WTC11 (cell line): ENCODE results near the gene CUL2. TPM values are rescaled to one million over a fixed set of nuclear protein-coding genes. Genes with fewer than 3 reads are reported as not detected.

ENCODE experiments used
- ATAC-seq: fragments of 200-7000 bp; cut with Tn5 transposase; 2 replicates; pipeline ENCODE4 v1.10.0; 2021; ENCODE audit warnings: mild to moderate bottlenecking, moderate library complexity
- CTCF ChIA-PET: fragments of 300-600 bp; sonication (Branson Sonifier 250); formaldehyde crosslinking; loops from one replicate; lab custom pipeline; 2021; ENCODE audit warnings: antibody characterized with exemption; lab: Charles Lee
- POLR2A ChIA-PET: fragments of 350-600 bp; sonication (Branson Sonifier 250); formaldehyde crosslinking; loops from one replicate; lab custom pipeline; 2021; ENCODE audit warnings: antibody characterized with exemption; lab: Charles Lee
- DNase-seq: peaks from one replicate; pipeline ENCODE4 v3.0.0; 2021; ENCODE audit warnings: low spot score
- H3K27ac Mint-ChIP-seq: 2 replicates; pipeline ENCODE4 v1.8.0; 2021; ENCODE audit warnings: mixed read lengths
- H3K27me3 Mint-ChIP-seq: 2 replicates; pipeline ENCODE4 v1.8.0; 2021; ENCODE audit warnings: low read depth, mild to moderate bottlenecking, moderate library complexity, mixed read lengths
- H3K36me3 Mint-ChIP-seq: 2 replicates; pipeline ENCODE4 v1.8.0; 2021; ENCODE audit warnings: mixed read lengths
- H3K4me1 Mint-ChIP-seq: 2 replicates; pipeline ENCODE4 v1.8.0; 2022; ENCODE audit warnings: mixed read lengths
- H3K4me3 Mint-ChIP-seq: 2 replicates; pipeline ENCODE4 v1.8.0; 2021; ENCODE audit warnings: mild to moderate bottlenecking, moderate library complexity, mixed read lengths
- H3K9me3 Mint-ChIP-seq: 2 replicates; pipeline ENCODE4 v1.8.0; 2021; ENCODE audit warnings: mixed read lengths
- JAZF1 ChIP-seq: fragments of 250-450 bp; sonication (Bioruptor Pico); IDR thresholded peaks from 2 replicates; pipeline ENCODE4 v1.9.0; 2021; ENCODE audit warnings: moderate library complexity, mild to moderate bottlenecking, inconsistent platforms
- JUN ChIP-seq: sonication (generic); formaldehyde crosslinking; IDR thresholded peaks from 2 replicates; pipeline ENCODE4 v1.8.0; 2023; ENCODE audit warnings: mild to moderate bottlenecking, missing genetic modification reagents
- KAT7 ChIP-seq: sonication (generic); formaldehyde crosslinking; IDR thresholded peaks from 2 replicates; pipeline ENCODE4 v1.8.1; 2023; ENCODE audit warnings: missing genetic modification reagents, mild to moderate bottlenecking, borderline replicate concordance
- OVOL2 ChIP-seq: fragments of 250-450 bp; sonication (Bioruptor Pico); IDR thresholded peaks from 2 replicates; pipeline ENCODE4 v1.9.0; 2021; ENCODE audit warnings: mild to moderate bottlenecking, borderline replicate concordance
- SOX15 ChIP-seq: fragments of 250-450 bp; sonication (Bioruptor Pico); IDR thresholded peaks from 2 replicates; pipeline ENCODE4 v1.9.0; 2021; ENCODE audit warnings: mild to moderate bottlenecking
- ZNF232 ChIP-seq: sonication (generic); formaldehyde crosslinking; IDR thresholded peaks from 2 replicates; pipeline ENCODE4 v1.8.0; 2022; ENCODE audit warnings: mild to moderate bottlenecking, missing genetic modification reagents
- total RNA-seq: library from RNA; stranded (reverse); gene quantifications from 3 replicates; pipeline ENCODE4 v1.2.3, GENCODE V29; 2021
- TF ChIP-seq, protein P1 (sequence below): sonication (generic); formaldehyde crosslinking; IDR thresholded peaks from 2 replicates; pipeline ENCODE4 v1.8.0; 2023; ENCODE audit warnings: missing genetic modification reagents, mild to moderate bottlenecking, borderline replicate concordance
- TF ChIP-seq, protein P2 (sequence below): sonication (generic); formaldehyde crosslinking; IDR thresholded peaks from 2 replicates; pipeline ENCODE4 v1.8.1; 2022; ENCODE audit warnings: low read depth, mild to moderate bottlenecking, moderate library complexity, missing genetic modification reagents, borderline replicate concordance
- TF ChIP-seq, protein P3 (sequence below): sonication (generic); formaldehyde crosslinking; IDR thresholded peaks from 2 replicates; pipeline ENCODE4 v1.8.0; 2022; ENCODE audit warnings: mild to moderate bottlenecking, missing genetic modification reagents
- TF ChIP-seq, protein P4 (sequence below): sonication (generic); formaldehyde crosslinking; IDR thresholded peaks from 2 replicates; pipeline ENCODE4 v1.8.0; 2023; ENCODE audit warnings: mild to moderate bottlenecking, missing genetic modification reagents
- TF ChIP-seq, protein P5 (sequence below): sonication (generic); formaldehyde crosslinking; conservative IDR thresholded peaks from 2 replicates; pipeline ENCODE4 v1.8.1; 2023; ENCODE audit warnings: mild to moderate bottlenecking, low read depth, missing genetic modification reagents, moderate library complexity
- TF ChIP-seq, protein P6 (sequence below): fragments of 200-600 bp; IDR thresholded peaks from 2 replicates; pipeline ENCODE4 v1.8.0; 2022; ENCODE audit warnings: antibody characterized with exemption

The CUL2 gene
- total RNA-seq, 1 experiment from 2014 or later = 38.3 TPM

DNA sequence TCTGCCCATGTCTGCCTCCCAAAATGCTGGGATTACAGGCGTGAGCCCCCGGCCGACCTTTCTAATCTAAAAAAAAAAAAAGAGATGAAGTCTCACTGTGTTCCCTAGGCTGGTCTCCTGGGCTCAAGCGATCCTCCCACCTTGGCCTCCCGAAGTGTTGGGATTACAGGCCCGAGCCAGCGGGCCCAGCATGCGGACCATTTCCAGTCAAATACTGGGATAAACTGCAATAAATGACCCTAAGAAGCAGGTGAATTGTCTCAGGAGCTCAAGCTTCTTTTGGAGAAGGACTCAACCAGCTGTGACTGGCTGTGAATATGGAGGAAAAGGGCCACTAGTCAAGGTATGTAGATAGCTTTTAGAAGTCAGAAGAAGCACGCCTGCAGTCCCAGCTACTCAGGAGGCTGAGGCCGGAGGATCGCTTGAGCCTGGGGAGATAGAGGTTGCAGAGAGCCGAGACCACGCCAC is 36.0 kb upstream of the CUL2 start (continued):
- TF ChIP-seq, protein P1, sequence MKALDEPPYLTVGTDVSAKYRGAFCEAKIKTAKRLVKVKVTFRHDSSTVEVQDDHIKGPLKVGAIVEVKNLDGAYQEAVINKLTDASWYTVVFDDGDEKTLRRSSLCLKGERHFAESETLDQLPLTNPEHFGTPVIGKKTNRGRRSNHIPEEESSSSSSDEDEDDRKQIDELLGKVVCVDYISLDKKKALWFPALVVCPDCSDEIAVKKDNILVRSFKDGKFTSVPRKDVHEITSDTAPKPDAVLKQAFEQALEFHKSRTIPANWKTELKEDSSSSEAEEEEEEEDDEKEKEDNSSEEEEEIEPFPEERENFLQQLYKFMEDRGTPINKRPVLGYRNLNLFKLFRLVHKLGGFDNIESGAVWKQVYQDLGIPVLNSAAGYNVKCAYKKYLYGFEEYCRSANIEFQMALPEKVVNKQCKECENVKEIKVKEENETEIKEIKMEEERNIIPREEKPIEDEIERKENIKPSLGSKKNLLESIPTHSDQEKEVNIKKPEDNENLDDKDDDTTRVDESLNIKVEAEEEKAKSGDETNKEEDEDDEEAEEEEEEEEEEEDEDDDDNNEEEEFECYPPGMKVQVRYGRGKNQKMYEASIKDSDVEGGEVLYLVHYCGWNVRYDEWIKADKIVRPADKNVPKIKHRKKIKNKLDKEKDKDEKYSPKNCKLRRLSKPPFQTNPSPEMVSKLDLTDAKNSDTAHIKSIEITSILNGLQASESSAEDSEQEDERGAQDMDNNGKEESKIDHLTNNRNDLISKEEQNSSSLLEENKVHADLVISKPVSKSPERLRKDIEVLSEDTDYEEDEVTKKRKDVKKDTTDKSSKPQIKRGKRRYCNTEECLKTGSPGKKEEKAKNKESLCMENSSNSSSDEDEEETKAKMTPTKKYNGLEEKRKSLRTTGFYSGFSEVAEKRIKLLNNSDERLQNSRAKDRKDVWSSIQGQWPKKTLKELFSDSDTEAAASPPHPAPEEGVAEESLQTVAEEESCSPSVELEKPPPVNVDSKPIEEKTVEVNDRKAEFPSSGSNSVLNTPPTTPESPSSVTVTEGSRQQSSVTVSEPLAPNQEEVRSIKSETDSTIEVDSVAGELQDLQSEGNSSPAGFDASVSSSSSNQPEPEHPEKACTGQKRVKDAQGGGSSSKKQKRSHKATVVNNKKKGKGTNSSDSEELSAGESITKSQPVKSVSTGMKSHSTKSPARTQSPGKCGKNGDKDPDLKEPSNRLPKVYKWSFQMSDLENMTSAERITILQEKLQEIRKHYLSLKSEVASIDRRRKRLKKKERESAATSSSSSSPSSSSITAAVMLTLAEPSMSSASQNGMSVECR (CRISPR knock-in tag) = 0 out of 2 replicates have a peak, but pooled peaks have one; percentile 51
- TF ChIP-seq, all 79 proteins: peak for 3

DNA sequence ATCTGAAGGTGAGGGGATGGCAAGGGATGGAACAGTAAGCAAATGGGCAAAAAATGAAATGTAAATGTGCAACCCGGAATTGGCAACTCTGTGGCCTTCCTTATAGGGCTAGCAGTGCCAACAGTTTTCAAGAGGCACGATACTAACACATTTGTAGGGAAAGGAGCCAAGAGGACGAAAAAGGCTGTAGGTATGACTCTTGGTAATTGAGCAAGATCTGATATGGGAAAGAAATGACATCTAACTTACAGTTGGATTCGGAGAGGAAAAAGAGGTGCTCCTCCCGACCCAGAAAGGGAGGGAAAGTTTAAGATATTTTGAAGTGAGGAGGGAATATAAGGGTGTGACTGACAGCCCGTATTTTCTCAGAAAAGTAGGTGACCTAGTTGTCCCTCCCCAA is 34.4 kb upstream of the CUL2 start:
- Mint-ChIP-seq H3K4me3 (no peak overlapping the region), H3K27ac (no peak overlapping the region), H3K27me3 (no peaks in the 10 kb centered on the region; the same call in 1 of the 2 replicates), H3K9me3 (no peaks in the 10 kb centered on the region), H3K36me3 (no peaks in the 10 kb centered on the region), H3K4me1 (peaks cover 13% of the 10 kb centered on the region)
- TF ChIP-seq SOX15 (CRISPR knock-in tag) (no peak), JAZF1 (no peak), KAT7 (CRISPR knock-in tag) (no peak), OVOL2 (no peak), JUN (CRISPR knock-in tag) (no peak), ZNF232 (CRISPR knock-in tag) (no peak)
- TF ChIP-seq, protein P2, sequence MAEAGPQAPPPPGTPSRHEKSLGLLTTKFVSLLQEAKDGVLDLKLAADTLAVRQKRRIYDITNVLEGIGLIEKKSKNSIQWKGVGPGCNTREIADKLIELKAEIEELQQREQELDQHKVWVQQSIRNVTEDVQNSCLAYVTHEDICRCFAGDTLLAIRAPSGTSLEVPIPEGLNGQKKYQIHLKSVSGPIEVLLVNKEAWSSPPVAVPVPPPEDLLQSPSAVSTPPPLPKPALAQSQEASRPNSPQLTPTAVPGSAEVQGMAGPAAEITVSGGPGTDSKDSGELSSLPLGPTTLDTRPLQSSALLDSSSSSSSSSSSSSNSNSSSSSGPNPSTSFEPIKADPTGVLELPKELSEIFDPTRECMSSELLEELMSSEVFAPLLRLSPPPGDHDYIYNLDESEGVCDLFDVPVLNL (CRISPR knock-in tag) = no peak
- TF ChIP-seq, protein P3, sequence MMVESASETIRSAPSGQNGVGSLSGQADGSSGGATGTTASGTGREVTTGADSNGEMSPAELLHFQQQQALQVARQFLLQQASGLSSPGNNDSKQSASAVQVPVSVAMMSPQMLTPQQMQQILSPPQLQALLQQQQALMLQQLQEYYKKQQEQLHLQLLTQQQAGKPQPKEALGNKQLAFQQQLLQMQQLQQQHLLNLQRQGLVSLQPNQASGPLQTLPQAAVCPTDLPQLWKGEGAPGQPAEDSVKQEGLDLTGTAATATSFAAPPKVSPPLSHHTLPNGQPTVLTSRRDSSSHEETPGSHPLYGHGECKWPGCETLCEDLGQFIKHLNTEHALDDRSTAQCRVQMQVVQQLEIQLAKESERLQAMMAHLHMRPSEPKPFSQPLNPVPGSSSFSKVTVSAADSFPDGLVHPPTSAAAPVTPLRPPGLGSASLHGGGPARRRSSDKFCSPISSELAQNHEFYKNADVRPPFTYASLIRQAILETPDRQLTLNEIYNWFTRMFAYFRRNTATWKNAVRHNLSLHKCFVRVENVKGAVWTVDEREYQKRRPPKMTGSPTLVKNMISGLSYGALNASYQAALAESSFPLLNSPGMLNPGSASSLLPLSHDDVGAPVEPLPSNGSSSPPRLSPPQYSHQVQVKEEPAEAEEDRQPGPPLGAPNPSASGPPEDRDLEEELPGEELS (CRISPR knock-in tag) = no peak
- TF ChIP-seq, protein P4, sequence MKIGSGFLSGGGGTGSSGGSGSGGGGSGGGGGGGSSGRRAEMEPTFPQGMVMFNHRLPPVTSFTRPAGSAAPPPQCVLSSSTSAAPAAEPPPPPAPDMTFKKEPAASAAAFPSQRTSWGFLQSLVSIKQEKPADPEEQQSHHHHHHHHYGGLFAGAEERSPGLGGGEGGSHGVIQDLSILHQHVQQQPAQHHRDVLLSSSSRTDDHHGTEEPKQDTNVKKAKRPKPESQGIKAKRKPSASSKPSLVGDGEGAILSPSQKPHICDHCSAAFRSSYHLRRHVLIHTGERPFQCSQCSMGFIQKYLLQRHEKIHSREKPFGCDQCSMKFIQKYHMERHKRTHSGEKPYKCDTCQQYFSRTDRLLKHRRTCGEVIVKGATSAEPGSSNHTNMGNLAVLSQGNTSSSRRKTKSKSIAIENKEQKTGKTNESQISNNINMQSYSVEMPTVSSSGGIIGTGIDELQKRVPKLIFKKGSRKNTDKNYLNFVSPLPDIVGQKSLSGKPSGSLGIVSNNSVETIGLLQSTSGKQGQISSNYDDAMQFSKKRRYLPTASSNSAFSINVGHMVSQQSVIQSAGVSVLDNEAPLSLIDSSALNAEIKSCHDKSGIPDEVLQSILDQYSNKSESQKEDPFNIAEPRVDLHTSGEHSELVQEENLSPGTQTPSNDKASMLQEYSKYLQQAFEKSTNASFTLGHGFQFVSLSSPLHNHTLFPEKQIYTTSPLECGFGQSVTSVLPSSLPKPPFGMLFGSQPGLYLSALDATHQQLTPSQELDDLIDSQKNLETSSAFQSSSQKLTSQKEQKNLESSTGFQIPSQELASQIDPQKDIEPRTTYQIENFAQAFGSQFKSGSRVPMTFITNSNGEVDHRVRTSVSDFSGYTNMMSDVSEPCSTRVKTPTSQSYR (CRISPR knock-in tag) = no peak
- TF ChIP-seq, protein P5, sequence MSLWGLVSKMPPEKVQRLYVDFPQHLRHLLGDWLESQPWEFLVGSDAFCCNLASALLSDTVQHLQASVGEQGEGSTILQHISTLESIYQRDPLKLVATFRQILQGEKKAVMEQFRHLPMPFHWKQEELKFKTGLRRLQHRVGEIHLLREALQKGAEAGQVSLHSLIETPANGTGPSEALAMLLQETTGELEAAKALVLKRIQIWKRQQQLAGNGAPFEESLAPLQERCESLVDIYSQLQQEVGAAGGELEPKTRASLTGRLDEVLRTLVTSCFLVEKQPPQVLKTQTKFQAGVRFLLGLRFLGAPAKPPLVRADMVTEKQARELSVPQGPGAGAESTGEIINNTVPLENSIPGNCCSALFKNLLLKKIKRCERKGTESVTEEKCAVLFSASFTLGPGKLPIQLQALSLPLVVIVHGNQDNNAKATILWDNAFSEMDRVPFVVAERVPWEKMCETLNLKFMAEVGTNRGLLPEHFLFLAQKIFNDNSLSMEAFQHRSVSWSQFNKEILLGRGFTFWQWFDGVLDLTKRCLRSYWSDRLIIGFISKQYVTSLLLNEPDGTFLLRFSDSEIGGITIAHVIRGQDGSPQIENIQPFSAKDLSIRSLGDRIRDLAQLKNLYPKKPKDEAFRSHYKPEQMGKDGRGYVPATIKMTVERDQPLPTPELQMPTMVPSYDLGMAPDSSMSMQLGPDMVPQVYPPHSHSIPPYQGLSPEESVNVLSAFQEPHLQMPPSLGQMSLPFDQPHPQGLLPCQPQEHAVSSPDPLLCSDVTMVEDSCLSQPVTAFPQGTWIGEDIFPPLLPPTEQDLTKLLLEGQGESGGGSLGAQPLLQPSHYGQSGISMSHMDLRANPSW = no peak
- TF ChIP-seq, protein P1 (CRISPR knock-in tag) = no peak
- TF ChIP-seq, protein P6, sequence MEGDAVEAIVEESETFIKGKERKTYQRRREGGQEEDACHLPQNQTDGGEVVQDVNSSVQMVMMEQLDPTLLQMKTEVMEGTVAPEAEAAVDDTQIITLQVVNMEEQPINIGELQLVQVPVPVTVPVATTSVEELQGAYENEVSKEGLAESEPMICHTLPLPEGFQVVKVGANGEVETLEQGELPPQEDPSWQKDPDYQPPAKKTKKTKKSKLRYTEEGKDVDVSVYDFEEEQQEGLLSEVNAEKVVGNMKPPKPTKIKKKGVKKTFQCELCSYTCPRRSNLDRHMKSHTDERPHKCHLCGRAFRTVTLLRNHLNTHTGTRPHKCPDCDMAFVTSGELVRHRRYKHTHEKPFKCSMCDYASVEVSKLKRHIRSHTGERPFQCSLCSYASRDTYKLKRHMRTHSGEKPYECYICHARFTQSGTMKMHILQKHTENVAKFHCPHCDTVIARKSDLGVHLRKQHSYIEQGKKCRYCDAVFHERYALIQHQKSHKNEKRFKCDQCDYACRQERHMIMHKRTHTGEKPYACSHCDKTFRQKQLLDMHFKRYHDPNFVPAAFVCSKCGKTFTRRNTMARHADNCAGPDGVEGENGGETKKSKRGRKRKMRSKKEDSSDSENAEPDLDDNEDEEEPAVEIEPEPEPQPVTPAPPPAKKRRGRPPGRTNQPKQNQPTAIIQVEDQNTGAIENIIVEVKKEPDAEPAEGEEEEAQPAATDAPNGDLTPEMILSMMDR = no peak
- DNase-seq (no peak), ATAC-seq (no peak)
- ChIA-PET POLR2A (no interaction called here), CTCF (interaction anchor here (0.9 kb wide), 1 partner anchor 71 kb away, joined by 4 read pairs; no protein-coding TSS in a partner anchor)
